Measurements from ENCODE around the gene TRIP10. TPM values are rescaled to one million over a fixed set of nuclear protein-coding genes. Genes with fewer than 3 reads are reported as not detected.

TRIP10 gene
- total and polyA plus RNA-seq, 2 of the 13 experiments (the other 11 are each of a cell fraction or from before 2014, with no cell fraction given), result 32.5 to 33.2 TPM

DNA sequence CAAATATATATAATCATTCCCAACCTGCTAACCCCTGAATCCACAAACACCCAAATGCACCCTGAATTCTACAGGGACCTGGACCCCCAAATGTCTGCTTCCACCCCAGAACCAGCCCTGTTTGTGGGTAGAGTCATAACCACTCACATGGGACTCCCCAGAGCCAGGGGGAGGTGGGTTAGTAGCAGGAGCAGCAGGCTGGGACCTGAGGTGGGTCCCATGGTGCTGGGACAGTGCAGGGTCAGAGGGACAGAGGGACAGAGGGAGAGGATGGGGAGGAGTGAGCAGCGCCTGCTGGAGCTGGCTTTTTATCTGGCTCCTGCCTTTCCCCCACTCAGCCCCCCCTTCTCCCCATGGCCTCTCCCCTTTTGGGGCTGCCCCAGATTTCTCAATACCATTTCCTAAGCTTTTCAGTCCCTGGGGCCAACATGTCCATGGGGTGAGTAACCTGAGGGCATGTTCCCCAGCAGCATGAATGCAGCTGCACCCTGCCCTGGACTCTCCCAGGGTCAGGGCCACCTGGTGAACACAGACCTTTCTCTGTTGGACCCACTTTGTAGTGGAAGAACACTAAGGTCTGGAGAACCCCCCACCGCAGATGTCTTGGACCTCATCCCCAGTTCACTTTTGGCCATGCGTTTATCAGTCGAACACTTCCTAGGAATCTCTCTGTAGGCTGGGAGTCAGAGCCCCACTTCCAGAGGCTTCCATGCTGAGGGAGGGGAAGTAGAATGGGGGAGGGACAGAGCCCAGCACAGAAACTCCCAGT, 18.9 kb upstream of the TRIP10 start, which contains the start of gene C3 (continued):
- TF ChIP-seq, protein P1, sequence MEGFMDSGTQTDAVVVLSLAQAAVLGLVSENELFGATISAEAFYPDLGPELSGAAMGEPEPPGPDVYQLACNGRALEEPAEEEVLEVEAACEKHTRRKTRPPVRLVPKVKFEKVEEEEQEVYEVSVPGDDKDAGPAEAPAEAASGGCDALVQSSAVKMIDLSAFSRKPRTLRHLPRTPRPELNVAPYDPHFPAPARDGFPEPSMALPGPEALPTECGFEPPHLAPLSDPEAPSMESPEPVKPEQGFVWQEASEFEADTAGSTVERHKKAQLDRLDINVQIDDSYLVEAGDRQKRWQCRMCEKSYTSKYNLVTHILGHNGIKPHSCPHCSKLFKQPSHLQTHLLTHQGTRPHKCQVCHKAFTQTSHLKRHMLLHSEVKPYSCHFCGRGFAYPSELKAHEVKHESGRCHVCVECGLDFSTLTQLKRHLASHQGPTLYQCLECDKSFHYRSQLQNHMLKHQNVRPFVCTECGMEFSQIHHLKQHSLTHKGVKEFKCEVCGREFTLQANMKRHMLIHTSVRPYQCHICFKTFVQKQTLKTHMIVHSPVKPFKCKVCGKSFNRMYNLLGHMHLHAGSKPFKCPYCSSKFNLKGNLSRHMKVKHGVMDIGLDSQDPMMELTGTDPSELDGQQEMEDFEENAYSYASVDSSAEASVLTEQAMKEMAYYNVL (CRISPR knock-in tag; IDR thresholded peaks at IDR 0.05; ENCODE audit: borderline replicate concordance), result peak; percentile 79; the same call in 1 of the 2 replicates
- peak; percentile 66; the same call in 1 of the 2 replicates for TF ChIP-seq ZBTB20 (CRISPR knock-in tag; IDR thresholded peaks at IDR 0.05; ENCODE audit: borderline replicate concordance, low read depth)
- TF ChIP-seq TSC22D2 (CRISPR knock-in tag; IDR thresholded peaks at IDR 0.05; ENCODE audit: borderline replicate concordance), result peak; percentile 87; the same call in 1 of the 2 replicates
- TF ChIP-seq NPAS2 (CRISPR knock-in tag; IDR thresholded peaks at IDR 0.05; ENCODE audit: borderline replicate concordance), result no peak
- peak; percentile 59; the same call in 1 of the 2 replicates for TF ChIP-seq ZNF292 (CRISPR knock-in tag; IDR thresholded peaks at IDR 0.05; ENCODE audit: borderline replicate concordance, low read depth)
- TF ChIP-seq FOSL1 (CRISPR knock-in tag; IDR thresholded peaks at IDR 0.05; ENCODE audit: borderline replicate concordance), result no peak
- TF ChIP-seq, protein P2, sequence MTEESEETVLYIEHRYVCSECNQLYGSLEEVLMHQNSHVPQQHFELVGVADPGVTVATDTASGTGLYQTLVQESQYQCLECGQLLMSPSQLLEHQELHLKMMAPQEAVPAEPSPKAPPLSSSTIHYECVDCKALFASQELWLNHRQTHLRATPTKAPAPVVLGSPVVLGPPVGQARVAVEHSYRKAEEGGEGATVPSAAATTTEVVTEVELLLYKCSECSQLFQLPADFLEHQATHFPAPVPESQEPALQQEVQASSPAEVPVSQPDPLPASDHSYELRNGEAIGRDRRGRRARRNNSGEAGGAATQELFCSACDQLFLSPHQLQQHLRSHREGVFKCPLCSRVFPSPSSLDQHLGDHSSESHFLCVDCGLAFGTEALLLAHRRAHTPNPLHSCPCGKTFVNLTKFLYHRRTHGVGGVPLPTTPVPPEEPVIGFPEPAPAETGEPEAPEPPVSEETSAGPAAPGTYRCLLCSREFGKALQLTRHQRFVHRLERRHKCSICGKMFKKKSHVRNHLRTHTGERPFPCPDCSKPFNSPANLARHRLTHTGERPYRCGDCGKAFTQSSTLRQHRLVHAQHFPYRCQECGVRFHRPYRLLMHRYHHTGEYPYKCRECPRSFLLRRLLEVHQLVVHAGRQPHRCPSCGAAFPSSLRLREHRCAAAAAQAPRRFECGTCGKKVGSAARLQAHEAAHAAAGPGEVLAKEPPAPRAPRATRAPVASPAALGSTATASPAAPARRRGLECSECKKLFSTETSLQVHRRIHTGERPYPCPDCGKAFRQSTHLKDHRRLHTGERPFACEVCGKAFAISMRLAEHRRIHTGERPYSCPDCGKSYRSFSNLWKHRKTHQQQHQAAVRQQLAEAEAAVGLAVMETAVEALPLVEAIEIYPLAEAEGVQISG (CRISPR knock-in tag; IDR thresholded peaks at IDR 0.05), result peak; percentile 77
- no peak for TF ChIP-seq ZNF615 (CRISPR knock-in tag; IDR thresholded peaks at IDR 0.05; ENCODE audit: borderline replicate concordance)
- TF ChIP-seq, protein P3, sequence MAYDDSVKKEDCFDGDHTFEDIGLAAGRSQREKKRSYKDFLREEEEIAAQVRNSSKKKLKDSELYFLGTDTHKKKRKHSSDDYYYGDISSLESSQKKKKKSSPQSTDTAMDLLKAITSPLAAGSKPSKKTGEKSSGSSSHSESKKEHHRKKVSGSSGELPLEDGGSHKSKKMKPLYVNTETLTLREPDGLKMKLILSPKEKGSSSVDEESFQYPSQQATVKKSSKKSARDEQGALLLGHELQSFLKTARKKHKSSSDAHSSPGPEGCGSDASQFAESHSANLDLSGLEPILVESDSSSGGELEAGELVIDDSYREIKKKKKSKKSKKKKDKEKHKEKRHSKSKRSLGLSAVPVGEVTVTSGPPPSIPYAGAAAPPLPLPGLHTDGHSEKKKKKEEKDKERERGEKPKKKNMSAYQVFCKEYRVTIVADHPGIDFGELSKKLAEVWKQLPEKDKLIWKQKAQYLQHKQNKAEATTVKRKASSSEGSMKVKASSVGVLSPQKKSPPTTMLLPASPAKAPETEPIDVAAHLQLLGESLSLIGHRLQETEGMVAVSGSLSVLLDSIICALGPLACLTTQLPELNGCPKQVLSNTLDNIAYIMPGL (CRISPR knock-in tag; IDR thresholded peaks at IDR 0.05; ENCODE audit: borderline replicate concordance in 1 of 2, low read depth in 1 of 2), result peak in 1 of 2 experiments; percentile 74; a peak in 1 of 4 replicates
- peak; percentile 62; the same call in 1 of the 2 replicates for TF ChIP-seq KDM1A (CRISPR knock-in tag; IDR thresholded peaks at IDR 0.05)
- TF ChIP-seq, protein P4, sequence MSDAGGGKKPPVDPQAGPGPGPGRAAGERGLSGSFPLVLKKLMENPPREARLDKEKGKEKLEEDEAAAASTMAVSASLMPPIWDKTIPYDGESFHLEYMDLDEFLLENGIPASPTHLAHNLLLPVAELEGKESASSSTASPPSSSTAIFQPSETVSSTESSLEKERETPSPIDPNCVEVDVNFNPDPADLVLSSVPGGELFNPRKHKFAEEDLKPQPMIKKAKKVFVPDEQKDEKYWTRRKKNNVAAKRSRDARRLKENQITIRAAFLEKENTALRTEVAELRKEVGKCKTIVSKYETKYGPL (CRISPR knock-in tag; IDR thresholded peaks at IDR 0.05), result no peak; the same call in 1 of the 2 replicates
- no peak for TF ChIP-seq ZNF660 (CRISPR knock-in tag; IDR thresholded peaks at IDR 0.05; ENCODE audit: borderline replicate concordance, low read depth)
- 0 out of 2 replicates have a peak, but pooled peaks have one; percentile 45 for TF ChIP-seq SETDB1 (CRISPR knock-in tag; IDR thresholded peaks at IDR 0.05; ENCODE audit: borderline replicate concordance)
- TF ChIP-seq ZNF205 (CRISPR knock-in tag; IDR thresholded peaks at IDR 0.05), result peak; percentile 90
- TF ChIP-seq, protein P5, sequence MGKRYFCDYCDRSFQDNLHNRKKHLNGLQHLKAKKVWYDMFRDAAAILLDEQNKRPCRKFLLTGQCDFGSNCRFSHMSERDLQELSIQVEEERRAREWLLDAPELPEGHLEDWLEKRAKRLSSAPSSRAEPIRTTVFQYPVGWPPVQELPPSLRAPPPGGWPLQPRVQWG (CRISPR knock-in tag; IDR thresholded peaks at IDR 0.05; ENCODE audit: borderline replicate concordance, low read depth), result no peak
- peak; percentile 81; the same call in 1 of the 2 replicates for TF ChIP-seq SRY (CRISPR knock-in tag; IDR thresholded peaks at IDR 0.05)
- TF ChIP-seq, protein P6, sequence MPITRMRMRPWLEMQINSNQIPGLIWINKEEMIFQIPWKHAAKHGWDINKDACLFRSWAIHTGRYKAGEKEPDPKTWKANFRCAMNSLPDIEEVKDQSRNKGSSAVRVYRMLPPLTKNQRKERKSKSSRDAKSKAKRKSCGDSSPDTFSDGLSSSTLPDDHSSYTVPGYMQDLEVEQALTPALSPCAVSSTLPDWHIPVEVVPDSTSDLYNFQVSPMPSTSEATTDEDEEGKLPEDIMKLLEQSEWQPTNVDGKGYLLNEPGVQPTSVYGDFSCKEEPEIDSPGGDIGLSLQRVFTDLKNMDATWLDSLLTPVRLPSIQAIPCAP (CRISPR knock-in tag; IDR thresholded peaks at IDR 0.05; ENCODE audit: low read depth), result 0 out of 2 replicates have a peak, but pooled peaks have one; percentile 61
- TF ChIP-seq NRL (CRISPR knock-in tag; IDR thresholded peaks at IDR 0.05; ENCODE audit: borderline replicate concordance), result peak; percentile 93

Data from HepG2 (cell line).